Measurements from ENCODE around the gene WDR45B.

- TF ChIP-seq CTCF (IDR thresholded peaks at IDR 0.05) (no peak), TCF7L2 (IDR thresholded peaks at IDR 0.05; ENCODE audit: low read depth, low read length) (no peak), POLR2AphosphoS5 (IDR thresholded peaks at IDR 0.05; ENCODE audit: low read depth, low read length) (no peak)
Measured at GRCh38 chr17:82615084-82616020, 32.9 kb downstream of the WDR45B start.
